Neural cell (in vitro differentiated cells): ENCODE results near the gene SUCO.

Source experiments
- CTCF ChIP-seq: fragments of 450-650 bp; IDR thresholded peaks from 2 replicates; pipeline ENCODE4 v1.5.1; 2014; ENCODE audit warnings: antibody characterized with exemption, mild to moderate bottlenecking, moderate library complexity; ENCODE audit not compliant: poor library complexity, severe bottlenecking
- EP300 ChIP-seq: fragments of 450-650 bp; conservative IDR thresholded peaks from 2 replicates; pipeline ENCODE4 v1.6.1; 2014; ENCODE audit warnings: antibody characterized with exemption, mild to moderate bottlenecking, moderate library complexity; ENCODE audit not compliant: poor library complexity, severe bottlenecking
- EZH2 ChIP-seq: fragments of 200-600, 300-800 bp; shearing (Covaris generic), sonication (generic); IDR thresholded peaks from 2 replicates; pipeline ENCODE4 v1.6.1; 2014; ENCODE audit warnings: antibody characterized with exemption, low read length, borderline replicate concordance, mild to moderate bottlenecking; ENCODE audit not compliant: insufficient read depth, poor library complexity, severe bottlenecking
- MXI1 ChIP-seq: fragments of 450-650 bp; conservative IDR thresholded peaks from 2 replicates; pipeline ENCODE4 v1.6.1; 2014; ENCODE audit warnings: antibody characterized with exemption, mild to moderate bottlenecking; ENCODE audit not compliant: poor library complexity, severe bottlenecking
- POLR2AphosphoS5 ChIP-seq: IDR thresholded peaks from 2 replicates; pipeline ENCODE4 v1.6.1; 2012
- RAD21 ChIP-seq: fragments of 450-650 bp; conservative IDR thresholded peaks from 2 replicates; pipeline ENCODE4 v1.6.1; 2014; ENCODE audit warnings: antibody characterized with exemption, mild to moderate bottlenecking, moderate library complexity
- REST ChIP-seq: IDR thresholded peaks from 2 replicates; pipeline ENCODE4 v1.6.1; 2012; ENCODE audit warnings: borderline replicate concordance
- SMC3 ChIP-seq: fragments of 450-650 bp; conservative IDR thresholded peaks from 2 replicates; pipeline ENCODE4 v1.6.1; 2014; ENCODE audit warnings: antibody characterized with exemption, mild to moderate bottlenecking, moderate library complexity; ENCODE audit not compliant: poor library complexity

GRCh38 chr1:172494166-172494565, 38.8 kb upstream of the SUCO start:
- TF ChIP-seq EZH2 (no peak), CTCF (no peak), REST (no peak), POLR2AphosphoS5 (no peak), SMC3 (no peak), EP300 (no peak), RAD21 (no peak), MXI1 (no peak)
